LNCAP (cell line): ENCODE measurements around the gene RPL39.

Experiments used
- CTCF ChIP-seq: fragments of 450-650 bp; IDR thresholded peaks from 2 replicates; pipeline ENCODE4 v1.5.1; 2017; ENCODE audit warnings: mild to moderate bottlenecking

The RPL39 gene

GRCh38 chrX:119763836-119764387 is 27.5 kb downstream of the RPL39 start:
- no peak for TF ChIP-seq CTCF

- no peak for TF ChIP-seq CTCF
These were observed 28.2 kb downstream of the RPL39 start for GRCh38 chrX:119763181-119763580.

GRCh38 chrX:119762718-119763117 is 28.7 kb downstream of the RPL39 start:
- TF ChIP-seq CTCF, result no peak

- TF ChIP-seq CTCF, result no peak
These were observed 31.2 kb downstream of the RPL39 start for GRCh38 chrX:119760026-119760877.

GRCh38 chrX:119759248-119759766 is 32.1 kb downstream of the RPL39 start:
- no peak for TF ChIP-seq CTCF

- TF ChIP-seq CTCF, result no peak
These were observed 32.6 kb downstream of the RPL39 start for GRCh38 chrX:119758731-119759247.

- no peak for TF ChIP-seq CTCF
These were observed 33.3 kb downstream of the RPL39 start, which contains the start of gene SOWAHD for GRCh38 chrX:119757979-119758730. TSS of gene SOWAHD (plus strand) at chrX:119758588. CDS start at chrX:119758668, 80 bp downstream.
